HL-60 (cell line): ENCODE measurements around the gene TLL2.

Source experiments
- GABPA ChIP-seq: IDR thresholded peaks from 2 replicates; pipeline ENCODE4 v1.6.1; 2012; ENCODE audit warnings: low read depth
- POLR2AphosphoS5 ChIP-seq: IDR thresholded peaks from 2 replicates; pipeline ENCODE4 v1.6.1; 2012; ENCODE audit warnings: low read depth
- TF ChIP-seq, protein P1 (sequence below): IDR thresholded peaks from one replicate; pipeline ENCODE4 v1.5.1; 2011; ENCODE audit warnings: low read length, control low read depth, inconsistent platforms; ENCODE audit not compliant: insufficient read depth
- TF ChIP-seq, protein P2 (sequence below): IDR thresholded peaks from 2 replicates; pipeline ENCODE4 v1.6.1; 2012; ENCODE audit warnings: low read depth; ENCODE audit not compliant: insufficient replicate concordance

DNA sequence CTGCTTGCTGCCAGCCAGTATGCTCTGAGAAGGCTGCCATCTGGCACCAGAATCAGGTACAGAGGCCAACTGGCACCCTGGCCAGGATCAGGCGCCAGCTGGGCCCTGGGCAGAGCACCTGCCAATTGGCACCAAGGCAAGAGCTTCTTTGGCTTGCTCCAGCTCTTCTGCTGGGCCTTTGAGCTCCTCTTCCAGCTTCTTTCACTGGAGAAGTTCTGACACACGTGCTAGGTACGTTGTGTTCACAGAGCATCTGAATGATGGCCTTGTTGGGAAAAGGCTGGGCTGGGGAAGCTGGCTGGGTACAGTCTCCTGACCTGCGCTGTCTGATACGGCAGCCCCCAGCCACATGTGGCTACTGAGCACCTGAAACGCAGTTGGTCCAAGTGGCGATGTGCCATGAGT, 123.3 kb downstream of the TLL2 start:
- TF ChIP-seq, protein P1, sequence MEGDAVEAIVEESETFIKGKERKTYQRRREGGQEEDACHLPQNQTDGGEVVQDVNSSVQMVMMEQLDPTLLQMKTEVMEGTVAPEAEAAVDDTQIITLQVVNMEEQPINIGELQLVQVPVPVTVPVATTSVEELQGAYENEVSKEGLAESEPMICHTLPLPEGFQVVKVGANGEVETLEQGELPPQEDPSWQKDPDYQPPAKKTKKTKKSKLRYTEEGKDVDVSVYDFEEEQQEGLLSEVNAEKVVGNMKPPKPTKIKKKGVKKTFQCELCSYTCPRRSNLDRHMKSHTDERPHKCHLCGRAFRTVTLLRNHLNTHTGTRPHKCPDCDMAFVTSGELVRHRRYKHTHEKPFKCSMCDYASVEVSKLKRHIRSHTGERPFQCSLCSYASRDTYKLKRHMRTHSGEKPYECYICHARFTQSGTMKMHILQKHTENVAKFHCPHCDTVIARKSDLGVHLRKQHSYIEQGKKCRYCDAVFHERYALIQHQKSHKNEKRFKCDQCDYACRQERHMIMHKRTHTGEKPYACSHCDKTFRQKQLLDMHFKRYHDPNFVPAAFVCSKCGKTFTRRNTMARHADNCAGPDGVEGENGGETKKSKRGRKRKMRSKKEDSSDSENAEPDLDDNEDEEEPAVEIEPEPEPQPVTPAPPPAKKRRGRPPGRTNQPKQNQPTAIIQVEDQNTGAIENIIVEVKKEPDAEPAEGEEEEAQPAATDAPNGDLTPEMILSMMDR = no peak
- TF ChIP-seq POLR2AphosphoS5 (no peak), GABPA (no peak)
- TF ChIP-seq, protein P2, sequence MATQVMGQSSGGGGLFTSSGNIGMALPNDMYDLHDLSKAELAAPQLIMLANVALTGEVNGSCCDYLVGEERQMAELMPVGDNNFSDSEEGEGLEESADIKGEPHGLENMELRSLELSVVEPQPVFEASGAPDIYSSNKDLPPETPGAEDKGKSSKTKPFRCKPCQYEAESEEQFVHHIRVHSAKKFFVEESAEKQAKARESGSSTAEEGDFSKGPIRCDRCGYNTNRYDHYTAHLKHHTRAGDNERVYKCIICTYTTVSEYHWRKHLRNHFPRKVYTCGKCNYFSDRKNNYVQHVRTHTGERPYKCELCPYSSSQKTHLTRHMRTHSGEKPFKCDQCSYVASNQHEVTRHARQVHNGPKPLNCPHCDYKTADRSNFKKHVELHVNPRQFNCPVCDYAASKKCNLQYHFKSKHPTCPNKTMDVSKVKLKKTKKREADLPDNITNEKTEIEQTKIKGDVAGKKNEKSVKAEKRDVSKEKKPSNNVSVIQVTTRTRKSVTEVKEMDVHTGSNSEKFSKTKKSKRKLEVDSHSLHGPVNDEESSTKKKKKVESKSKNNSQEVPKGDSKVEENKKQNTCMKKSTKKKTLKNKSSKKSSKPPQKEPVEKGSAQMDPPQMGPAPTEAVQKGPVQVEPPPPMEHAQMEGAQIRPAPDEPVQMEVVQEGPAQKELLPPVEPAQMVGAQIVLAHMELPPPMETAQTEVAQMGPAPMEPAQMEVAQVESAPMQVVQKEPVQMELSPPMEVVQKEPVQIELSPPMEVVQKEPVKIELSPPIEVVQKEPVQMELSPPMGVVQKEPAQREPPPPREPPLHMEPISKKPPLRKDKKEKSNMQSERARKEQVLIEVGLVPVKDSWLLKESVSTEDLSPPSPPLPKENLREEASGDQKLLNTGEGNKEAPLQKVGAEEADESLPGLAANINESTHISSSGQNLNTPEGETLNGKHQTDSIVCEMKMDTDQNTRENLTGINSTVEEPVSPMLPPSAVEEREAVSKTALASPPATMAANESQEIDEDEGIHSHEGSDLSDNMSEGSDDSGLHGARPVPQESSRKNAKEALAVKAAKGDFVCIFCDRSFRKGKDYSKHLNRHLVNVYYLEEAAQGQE = no peak
